Thyroid gland (tissue), 4 donors: ENCODE results near the gene GRIFIN.

Experiments used
- POLR2A ChIP-seq, 2 donors: fragments of 450-650 bp; IDR thresholded peaks; one replicate each; pipeline ENCODE4 v1.6.1; 2017; ENCODE audit warnings: antibody characterized with exemption in 2 of 2, mild to moderate bottlenecking in 2 of 2, moderate library complexity in 1 of 2
- TF ChIP-seq, protein P1 (sequence below), 6 experiments: fragments of 200-600 bp in 3 of 6; fragments of 450-650 bp in 3 of 6; sonication (generic) in 3 of 6; IDR thresholded peaks; one replicate each; pipeline ENCODE4 v1.5.1; 2016 to 2019; ENCODE audit warnings: antibody characterized with exemption in 6 of 6, mild to moderate bottlenecking in 2 of 6, inconsistent platforms in 1 of 6, moderate library complexity in 1 of 6

DNA sequence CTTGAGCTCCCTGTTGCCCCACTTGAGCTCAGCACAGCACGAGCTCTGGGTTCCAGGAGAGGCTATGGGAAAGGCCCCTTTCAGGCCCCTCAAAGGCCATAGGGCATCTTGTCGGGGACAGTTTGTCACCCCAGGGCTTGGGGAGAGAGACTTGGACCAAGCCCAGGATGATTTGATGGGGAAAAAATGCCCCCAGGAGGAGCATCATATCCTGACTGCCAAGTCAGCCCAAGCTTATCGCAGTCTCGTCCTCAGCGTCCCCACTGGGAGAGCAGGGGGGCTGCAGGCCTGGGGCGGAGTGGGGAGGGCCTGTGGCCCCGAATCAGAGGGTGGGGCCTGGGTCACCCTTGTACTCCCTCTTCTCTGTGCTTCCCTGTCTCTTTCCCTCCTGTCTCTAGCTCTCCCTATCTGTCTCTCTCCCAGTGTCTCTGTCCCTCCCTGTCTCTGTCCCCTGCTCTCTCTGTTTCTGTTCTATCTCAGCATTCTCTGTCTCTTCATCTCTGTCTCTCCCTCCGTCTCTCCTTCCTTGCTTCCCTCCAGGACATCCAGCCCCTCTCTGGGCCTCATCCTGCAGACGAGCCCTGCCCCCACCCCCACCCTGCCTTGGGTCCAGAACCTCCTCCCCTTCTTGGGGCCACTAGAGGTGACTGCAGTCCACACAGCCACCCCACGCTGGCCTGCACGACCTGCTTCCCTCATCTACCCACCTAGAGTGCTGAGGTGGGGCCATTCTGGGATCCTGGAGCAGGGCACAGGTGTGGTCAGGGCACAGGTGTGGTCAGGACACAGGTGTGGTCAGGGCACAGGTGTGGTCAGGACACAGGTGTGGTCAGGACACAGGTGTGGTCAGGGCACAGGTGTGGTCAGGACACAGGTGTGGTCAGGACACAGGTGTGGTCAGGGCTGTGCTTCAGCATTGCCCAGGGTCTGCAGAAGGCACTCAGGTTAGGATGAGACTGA lies 17.3 kb upstream of the GRIFIN start:
- TF ChIP-seq, protein P1, sequence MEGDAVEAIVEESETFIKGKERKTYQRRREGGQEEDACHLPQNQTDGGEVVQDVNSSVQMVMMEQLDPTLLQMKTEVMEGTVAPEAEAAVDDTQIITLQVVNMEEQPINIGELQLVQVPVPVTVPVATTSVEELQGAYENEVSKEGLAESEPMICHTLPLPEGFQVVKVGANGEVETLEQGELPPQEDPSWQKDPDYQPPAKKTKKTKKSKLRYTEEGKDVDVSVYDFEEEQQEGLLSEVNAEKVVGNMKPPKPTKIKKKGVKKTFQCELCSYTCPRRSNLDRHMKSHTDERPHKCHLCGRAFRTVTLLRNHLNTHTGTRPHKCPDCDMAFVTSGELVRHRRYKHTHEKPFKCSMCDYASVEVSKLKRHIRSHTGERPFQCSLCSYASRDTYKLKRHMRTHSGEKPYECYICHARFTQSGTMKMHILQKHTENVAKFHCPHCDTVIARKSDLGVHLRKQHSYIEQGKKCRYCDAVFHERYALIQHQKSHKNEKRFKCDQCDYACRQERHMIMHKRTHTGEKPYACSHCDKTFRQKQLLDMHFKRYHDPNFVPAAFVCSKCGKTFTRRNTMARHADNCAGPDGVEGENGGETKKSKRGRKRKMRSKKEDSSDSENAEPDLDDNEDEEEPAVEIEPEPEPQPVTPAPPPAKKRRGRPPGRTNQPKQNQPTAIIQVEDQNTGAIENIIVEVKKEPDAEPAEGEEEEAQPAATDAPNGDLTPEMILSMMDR (IDR thresholded peaks at IDR 0.05), result no peak
- TF ChIP-seq POLR2A (IDR thresholded peaks at IDR 0.05), result no peak
